ENCODE results near the gene MCF2.

DNA sequence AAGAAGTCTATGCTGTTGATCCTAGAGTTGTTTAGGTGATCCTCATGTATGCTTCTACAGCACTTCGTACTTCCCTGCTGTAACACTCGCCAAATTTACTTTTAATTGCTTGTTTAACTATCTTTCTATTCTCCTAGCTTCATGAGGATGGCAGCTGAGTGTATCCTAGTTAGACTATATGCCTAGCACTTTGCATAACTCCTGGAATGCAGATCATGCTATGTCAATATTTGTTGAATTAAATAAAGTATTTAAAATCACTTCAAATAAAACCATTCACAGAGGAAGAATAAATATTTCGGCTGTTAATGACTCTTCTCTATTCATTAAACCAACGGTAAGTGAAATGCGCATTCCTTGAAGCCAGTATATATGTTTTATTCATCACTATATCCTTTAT, 122.4 kb downstream of the MCF2 start:
- TF ChIP-seq CTCF (IDR thresholded peaks at IDR 0.05) (no peak), FOXJ3 (CRISPR knock-in tag; IDR thresholded peaks at IDR 0.05; ENCODE audit: borderline replicate concordance) (no peak), ZNF121 (CRISPR knock-in tag; IDR thresholded peaks at IDR 0.05) (no peak), MLX (CRISPR knock-in tag; IDR thresholded peaks at IDR 0.05) (no peak), ZNF423 (CRISPR knock-in tag; IDR thresholded peaks at IDR 0.05) (no peak), ELF4 (CRISPR knock-in tag; IDR thresholded peaks at IDR 0.05; ENCODE audit: low read depth) (no peak)
